ENCODE measurements around the gene HDAC3.

The HDAC3 gene

DNA sequence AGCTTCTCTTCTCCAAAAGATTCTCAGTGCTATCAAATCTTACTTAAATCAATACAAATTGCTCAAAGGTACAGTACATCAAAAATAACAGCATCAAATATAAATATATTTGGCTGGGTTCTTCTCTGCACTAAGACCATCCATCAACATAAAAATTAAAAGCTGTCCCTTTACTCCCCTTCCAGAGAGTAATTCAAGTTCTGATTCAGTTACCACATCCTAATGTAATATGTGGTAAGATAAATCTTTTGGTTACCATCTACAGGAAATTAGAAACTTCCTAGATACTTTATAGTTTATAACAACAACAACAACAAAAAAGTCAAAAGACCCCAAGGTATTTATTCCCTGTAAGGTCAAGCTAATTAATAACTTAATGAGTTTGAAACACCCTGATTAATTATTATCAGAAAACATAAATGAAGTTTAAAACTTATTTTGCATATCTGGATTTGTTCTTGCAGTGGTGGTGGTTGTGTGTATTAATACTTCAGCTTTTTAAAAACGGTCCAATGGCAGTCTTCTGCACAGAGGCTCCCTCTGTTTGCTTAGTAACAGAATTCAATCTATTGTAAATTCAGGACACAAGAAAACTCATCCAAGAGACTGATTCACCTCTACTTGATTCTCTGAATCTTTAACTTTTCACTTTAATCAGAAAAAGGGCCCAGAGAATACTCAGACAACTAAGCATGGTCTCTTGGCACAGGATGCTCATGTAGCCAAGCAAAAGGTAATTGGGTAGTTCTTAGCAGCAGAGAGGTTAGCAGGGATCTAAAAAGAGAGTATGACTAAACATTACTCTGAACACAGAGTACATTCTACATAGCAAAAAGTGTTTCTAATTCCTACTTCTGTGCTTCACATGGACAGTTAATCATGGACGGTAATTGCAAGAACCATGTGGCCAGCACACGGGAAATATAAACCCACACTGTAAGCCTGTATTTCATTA is 38.0 kb downstream of the HDAC3 start:
- no peak for DNase-seq

DNA sequence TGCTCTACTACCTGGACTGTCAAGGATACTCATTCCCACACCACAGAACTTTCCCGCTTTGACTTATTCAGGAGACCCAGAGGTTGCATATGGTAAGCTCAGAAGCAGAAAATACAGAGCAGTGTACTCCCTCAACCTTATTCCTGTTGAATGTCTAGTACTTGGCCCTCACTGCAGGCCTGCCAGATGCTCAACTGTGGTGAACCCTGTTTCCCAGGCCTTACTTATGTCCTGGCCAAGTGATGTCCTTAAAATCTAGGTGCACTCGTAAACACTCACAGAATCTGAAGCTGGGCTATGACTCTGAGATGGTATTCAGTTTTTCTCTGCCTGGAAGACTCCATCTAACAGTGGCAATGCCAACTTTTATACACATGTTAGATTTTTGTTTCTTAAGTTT is 38.8 kb downstream of the HDAC3 start:
- no peak for DNase-seq

DNA sequence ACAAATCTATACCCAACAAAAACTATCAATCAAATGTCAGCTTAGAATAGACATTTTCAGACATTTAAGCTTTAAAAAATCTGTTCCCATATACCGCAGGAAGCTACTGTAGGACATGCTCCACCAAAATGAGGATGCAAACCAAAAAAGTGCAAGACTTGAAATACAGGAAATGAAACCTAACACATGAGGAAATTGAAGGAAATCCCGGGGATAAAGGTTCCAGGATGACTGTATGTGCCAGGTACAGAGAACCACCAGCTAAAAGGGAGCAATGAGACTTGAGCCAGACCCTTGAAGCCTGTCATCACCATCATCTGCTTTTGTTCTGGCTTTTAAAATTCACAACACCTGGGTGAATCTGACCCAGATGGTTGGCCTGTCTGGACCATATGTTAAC is 39.3 kb downstream of the HDAC3 start:
- no peak for DNase-seq

DNA sequence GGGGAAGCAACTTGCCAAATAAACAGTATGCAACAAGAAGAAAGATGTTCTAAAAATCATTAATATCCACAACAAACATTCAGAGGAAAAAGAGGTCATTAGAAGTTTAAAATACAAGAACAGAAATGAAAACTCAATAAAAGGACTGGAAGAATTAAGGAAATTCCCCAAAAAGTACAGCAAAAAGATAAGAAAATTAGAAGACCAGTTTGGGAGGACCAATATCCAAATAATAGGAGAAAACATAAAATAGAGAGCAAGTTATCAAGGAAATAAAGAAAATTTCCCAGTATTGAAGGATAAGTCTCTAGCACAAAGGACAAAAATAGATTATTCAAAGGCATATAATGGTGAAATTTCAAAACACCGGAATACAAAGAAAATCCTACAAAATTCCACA is 39.8 kb downstream of the HDAC3 start:
- no peak for DNase-seq

DNA sequence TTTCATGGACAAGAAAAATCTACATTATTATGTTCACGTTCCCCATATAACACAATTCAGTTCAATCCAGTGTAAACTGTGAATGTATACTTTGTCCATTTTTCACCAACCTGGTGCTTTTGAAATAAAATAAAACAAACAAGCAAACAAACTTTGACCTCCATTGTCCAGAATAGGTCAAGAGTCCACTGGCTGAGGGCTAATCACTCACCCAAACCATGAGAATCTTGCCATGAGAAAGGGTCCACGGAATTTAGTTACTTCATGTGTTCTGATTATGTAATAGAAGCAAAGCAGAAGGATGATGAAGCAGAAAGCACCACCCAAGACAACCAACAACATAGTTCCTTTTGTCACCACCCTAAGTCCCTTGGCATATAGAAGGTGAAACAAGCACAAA is 46.5 kb downstream of the HDAC3 start:
- DNase-seq, result no peak

DNA sequence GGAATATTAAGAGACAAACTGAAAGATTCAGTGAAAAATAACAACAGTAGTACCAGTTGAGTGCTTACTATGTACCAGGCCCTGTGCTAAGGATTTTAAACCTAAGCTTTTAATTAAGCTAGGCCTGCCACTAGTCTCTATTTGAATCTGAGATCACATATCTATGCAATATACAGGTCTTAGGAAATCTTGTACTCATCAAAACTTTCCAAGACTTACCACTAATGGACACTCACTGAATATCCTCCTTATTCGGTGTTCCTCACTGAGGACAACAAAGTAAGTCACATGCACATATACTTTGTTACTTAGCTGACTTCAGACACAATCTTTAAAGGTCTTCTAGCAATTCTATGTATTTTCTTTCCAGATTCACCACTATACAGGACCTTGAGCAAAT is 50.4 kb downstream of the HDAC3 start:
- DNase-seq, result no peak

DNA sequence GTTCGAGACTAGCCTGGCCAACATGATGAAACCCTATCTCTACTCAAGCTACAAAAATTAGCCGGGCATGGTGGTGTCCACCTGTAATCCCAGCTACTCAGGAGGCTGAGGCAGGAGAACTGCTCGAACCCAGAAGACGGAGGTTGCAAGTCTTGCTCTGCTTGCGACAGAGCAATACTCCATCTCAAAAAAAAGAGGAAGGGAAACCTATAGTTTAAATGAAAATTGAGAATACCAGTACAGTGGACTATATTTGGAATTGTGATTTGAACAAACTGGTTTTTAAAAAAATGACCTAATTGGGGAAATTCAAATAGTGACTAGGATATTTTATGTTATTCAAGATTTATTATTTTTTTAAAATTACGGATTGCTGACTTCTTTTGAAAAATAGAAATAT is 51.1 kb downstream of the HDAC3 start:
- DNase-seq, result no peak

DNA sequence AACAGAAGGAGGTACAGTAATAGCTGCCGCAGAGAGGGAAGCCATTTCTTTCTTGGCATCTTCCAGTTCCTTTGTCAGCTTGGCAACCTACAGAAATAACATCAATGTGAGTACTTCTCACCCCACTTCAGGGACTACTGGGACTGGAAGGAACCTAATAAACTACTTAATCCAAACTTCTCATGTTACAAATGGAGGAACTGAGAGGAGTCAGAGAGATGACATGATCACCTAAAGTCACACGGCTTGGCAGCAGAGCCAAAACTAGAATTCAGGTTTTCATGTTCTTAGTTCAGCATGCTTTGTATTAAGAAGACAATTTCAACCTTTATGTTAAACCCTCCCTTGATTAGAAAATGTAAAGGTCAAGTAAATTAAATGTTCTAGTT is 62.5 kb downstream of the HDAC3 start:
- no peak for DNase-seq

DNA sequence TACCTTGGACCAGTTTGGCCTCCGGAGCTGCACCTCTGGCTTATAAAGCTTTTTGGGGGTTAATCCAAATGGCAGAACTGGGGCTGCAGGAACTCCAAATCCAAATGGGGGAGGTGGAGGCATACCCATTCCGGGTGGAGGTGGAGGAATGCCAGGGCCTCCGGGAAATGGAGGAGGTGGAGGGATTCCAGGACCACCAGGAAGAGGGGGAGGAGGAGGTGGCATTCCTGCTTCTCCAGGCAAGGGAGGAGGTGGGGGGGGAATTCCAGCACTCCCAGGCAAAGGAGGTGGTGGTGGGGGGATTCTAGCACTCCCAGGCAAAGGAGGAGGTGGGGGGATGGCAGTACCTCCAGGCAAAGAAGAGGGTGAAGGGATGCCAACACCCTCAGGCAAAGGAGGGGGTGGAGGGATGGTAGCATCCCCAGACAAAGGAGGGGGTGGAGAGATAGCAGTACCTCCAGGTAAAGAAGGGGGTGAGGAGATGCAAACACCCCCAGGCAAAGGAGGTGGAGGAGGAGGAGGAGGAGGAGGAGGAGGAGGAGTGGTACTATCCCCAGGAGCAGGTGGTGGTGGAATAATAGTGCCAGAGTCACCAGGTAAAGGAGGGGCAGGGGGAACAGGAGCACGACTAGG is 63.0 kb downstream of the HDAC3 start:
- DNase-seq, result no peak

Measured in cerebellar nuclear complex (tissue), 1 donor.